ENCODE results near the gene STAG1. TPM values are rescaled to one million over a fixed set of nuclear protein-coding genes. Genes with fewer than 3 reads are reported as not detected.

STAG1 gene
- total RNA-seq, 6 experiments from 2014 or later = 8.2 to 18.5 (median 12.7) TPM

DNA sequence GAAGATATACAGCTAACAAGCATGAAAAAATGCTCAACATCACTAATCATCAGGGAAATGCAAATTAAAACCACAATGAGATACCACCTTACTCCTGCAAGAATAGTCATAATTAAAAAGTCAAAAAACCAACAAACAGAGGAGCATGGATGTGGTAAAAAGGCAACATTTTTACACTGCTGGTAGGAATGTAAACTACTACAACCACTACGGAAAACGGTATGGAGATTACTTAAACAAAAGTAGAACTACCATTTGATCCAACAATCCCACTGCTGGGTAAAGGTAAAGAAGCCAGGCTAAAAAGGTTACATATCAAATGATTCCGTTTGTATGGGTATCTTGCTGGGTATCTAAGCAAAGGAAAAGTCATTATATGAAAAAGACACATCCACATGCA, 53.8 kb downstream of the STAG1 start:
- intact Hi-C loops (cut with DNase I) = no loop called here
- Histone ChIP-seq H3K9me3 (no peaks in the 10 kb centered on the region), H3K27me3 (no peaks in the 10 kb centered on the region), H3K36me3 (no peaks in the 10 kb centered on the region), H3K4me3 (no peak overlapping the region), H3K4me1 (peaks cover 0 to 3% (median under 1%) of the 10 kb centered on the region in 4 donors), H3K27ac (no peak overlapping the region)
- TF ChIP-seq, protein P1, sequence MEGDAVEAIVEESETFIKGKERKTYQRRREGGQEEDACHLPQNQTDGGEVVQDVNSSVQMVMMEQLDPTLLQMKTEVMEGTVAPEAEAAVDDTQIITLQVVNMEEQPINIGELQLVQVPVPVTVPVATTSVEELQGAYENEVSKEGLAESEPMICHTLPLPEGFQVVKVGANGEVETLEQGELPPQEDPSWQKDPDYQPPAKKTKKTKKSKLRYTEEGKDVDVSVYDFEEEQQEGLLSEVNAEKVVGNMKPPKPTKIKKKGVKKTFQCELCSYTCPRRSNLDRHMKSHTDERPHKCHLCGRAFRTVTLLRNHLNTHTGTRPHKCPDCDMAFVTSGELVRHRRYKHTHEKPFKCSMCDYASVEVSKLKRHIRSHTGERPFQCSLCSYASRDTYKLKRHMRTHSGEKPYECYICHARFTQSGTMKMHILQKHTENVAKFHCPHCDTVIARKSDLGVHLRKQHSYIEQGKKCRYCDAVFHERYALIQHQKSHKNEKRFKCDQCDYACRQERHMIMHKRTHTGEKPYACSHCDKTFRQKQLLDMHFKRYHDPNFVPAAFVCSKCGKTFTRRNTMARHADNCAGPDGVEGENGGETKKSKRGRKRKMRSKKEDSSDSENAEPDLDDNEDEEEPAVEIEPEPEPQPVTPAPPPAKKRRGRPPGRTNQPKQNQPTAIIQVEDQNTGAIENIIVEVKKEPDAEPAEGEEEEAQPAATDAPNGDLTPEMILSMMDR (IDR thresholded peaks at IDR 0.05) = no peak
- TF ChIP-seq POLR2A (IDR thresholded peaks at IDR 0.05) = no peak
- ATAC-seq (no peak), DNase-seq (no peak)
- WGBS (ENCODE audit: insufficient coverage, low coverage, low lambda C conversion rate, missing lambda C conversion rate) = 91% methylated on average over 3 of the region's 3 CpGs

DNA sequence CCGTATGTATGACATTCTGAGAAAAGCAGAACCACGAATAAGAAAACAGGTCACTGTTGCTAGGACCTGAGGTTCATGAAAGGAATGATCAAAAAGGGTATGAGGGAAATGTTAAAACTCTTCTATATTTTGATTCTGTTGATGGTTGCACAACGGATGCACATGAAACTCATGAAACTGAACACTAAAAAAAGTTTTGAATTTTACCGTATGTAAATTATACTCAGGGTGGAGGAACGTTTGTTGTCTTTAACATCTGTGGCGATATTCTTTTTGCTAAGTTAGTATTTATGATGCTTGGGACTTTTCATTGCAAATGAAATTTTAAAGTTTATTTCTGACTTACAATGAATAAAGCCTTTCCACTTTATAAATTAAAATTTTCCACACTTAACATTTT, 55.4 kb downstream of the STAG1 start:
- no peak overlapping the region for H3K4me3 ChIP-seq
- peaks cover 0 to 3% (median 0%) of the 10 kb centered on the region in 4 donors for H3K4me1 ChIP-seq
- intact Hi-C loops (cut with DNase I) = no loop called here
- H3K9me3 ChIP-seq = no peaks in the 10 kb centered on the region
- no peak for ATAC-seq
- 87% methylated on average over 5 of the region's 6 CpGs for WGBS (ENCODE audit: insufficient coverage, low coverage, low lambda C conversion rate, missing lambda C conversion rate)
- H3K36me3 ChIP-seq = no peaks in the 10 kb centered on the region
- DNase-seq = no peak
- H3K27me3 ChIP-seq = no peaks in the 10 kb centered on the region
- no peak for TF ChIP-seq POLR2A (IDR thresholded peaks at IDR 0.05)
- no peak overlapping the region for H3K27ac ChIP-seq

DNA sequence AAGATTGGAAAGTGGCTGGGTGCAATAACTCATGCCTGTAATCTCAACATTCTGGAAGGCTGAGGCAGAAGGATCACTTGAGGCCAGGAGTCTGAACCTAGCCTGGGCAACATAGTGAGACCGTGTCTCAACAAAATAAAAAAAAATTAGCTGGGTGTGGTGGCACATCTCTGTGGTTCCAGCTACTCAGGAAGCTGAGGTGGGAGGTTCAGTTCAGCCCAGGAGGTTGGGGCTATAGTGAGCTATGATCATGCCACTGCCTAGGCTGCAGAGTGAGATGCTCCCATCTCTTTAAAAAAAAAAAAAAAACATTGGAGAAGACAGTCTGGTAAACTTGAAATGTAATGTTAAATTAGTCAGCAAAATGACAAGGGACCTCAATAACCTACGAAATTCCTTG, 57.9 kb downstream of the STAG1 start:
- intact Hi-C loops (cut with DNase I) = no loop called here
- Histone ChIP-seq H3K27ac (no peak overlapping the region), H3K9me3 (no peaks in the 10 kb centered on the region), H3K4me3 (no peak overlapping the region), H3K36me3 (no peaks in the 10 kb centered on the region), H3K4me1 (peaks cover 0 to 3% (median 0%) of the 10 kb centered on the region in 4 donors), H3K27me3 (no peaks in the 10 kb centered on the region)
- ATAC-seq (peak in 1 of 4 donors; percentile 17), DNase-seq (no peak)
- WGBS (ENCODE audit: insufficient coverage, low coverage, low lambda C conversion rate, missing lambda C conversion rate) = 36% methylated on average over 2 of the region's 2 CpGs
- no peak for TF ChIP-seq POLR2A (IDR thresholded peaks at IDR 0.05)
- TF ChIP-seq, protein P1 (IDR thresholded peaks at IDR 0.05) = no peak

DNA sequence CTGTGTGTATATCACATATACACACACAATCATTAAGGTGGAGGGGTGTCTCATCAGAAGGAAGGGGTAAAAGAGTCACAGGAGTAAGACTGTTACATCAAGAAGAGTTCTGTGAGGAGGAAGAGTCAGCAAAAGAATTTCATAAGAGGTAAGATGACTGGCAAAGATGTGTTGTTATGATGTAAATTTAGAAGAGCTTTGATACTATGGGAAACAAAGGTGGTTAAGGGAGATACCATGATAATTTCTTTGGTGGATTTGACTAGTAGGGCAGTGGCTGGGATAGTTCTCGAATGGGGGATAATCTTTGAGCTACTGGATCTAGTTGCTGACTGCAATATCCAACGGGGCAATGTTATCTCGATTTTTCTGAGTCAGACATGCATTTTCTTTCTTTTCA, 61.6 kb downstream of the STAG1 start:
- intact Hi-C loops (cut with DNase I) = no loop called here
- Histone ChIP-seq H3K9me3 (no peaks in the 10 kb centered on the region), H3K4me3 (no peak overlapping the region), H3K4me1 (peaks cover 0 to 2% (median 0%) of the 10 kb centered on the region in 4 donors), H3K27ac (no peak overlapping the region), H3K27me3 (no peaks in the 10 kb centered on the region), H3K36me3 (no peaks in the 10 kb centered on the region)
- ATAC-seq (no peak), DNase-seq (no peak)
- no peak for TF ChIP-seq POLR2A (IDR thresholded peaks at IDR 0.05)
- TF ChIP-seq, protein P1 (IDR thresholded peaks at IDR 0.05) = no peak
- WGBS (ENCODE audit: insufficient coverage, low coverage, low lambda C conversion rate, missing lambda C conversion rate) = 89% methylated on average over 3 of the region's 3 CpGs

DNA sequence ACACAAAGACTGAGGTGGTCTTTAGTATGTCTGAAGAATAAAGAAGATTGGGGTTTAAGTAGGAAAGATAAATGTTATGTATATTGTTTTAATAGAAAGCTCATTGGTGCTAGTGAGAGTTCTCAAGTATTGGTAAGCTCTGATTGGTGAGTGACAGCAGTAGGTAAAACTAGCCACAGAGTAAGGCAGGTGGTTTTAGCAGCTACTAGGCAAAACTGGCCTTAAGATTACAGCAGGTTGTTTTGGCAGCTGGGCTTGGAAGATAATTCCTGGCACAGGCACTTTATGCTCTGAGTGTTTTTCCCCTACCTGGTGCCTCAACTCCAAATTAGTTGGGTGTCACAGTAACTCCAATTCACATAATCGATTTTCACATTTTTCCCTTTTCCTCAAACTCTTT, 66.3 kb downstream of the STAG1 start:
- H3K27me3 ChIP-seq = no peaks in the 10 kb centered on the region
- TF ChIP-seq, protein P1 (IDR thresholded peaks at IDR 0.05) = no peak
- TF ChIP-seq POLR2A (IDR thresholded peaks at IDR 0.05) = no peak
- intact Hi-C loops (cut with DNase I) = no loop called here
- DNase-seq (no peak), ATAC-seq (no peak)
- H3K27ac ChIP-seq = no peak overlapping the region
- no peaks in the 10 kb centered on the region for H3K4me1 ChIP-seq
- H3K4me3 ChIP-seq = no peak overlapping the region
- H3K9me3 ChIP-seq = no peaks in the 10 kb centered on the region
- 100% methylated on average over 1 of the region's 1 CpG for WGBS (ENCODE audit: insufficient coverage, low coverage, low lambda C conversion rate, missing lambda C conversion rate)
- no peaks in the 10 kb centered on the region for H3K36me3 ChIP-seq
